ENCODE results near the gene AFMID.
A peak's percentile ranks its signal among the peaks of the same experiment; 100 is the strongest.
"Not testable (repeated sequence)": the region's sequence is repeated elsewhere in the genome, so short reads cannot be mapped to it uniquely, and the experiment has no call there.

Gene AFMID

DNA sequence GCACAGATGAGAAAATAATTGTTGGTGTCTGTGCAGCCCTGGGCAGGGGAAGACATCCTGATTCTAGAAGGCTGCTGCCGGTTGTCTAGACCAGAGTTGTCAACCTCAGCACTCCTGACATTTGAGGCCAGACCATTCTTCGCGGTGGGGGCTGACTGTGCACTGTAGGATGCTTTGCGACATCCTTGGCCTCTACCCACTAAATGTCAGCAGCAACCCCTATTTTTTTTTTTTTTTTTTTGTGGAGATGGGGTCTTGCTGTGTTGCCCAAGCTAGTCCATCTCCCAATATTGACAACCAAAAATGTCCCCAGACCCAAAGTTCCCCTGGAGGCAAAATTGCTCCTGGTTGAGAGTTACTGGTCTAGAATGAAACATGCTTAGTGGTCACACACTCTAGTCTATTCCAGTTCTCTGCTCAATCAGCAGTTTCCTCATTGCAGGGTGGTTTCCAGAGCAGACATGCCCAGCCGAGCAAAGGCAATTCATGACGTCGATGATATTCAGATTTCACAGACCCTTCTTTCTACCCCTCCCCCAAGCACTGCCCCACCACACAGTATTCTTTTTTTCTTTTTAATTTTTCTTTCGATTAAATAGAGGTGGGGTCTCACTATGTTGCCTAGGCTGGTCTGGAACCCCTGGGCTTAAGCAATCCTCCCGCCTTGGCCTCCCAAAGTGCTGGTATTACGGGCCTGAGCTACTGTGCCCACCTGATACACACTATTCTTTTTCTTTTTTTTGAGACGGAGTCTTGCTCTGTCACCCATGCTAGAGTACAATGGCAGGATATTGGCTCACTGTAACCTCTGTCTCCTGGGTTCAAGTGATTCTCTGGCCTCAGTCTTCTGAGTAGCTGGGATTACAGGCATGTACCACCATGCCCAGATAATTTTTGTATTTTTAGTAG lies 32.0 kb upstream of the AFMID start:
- DNase-seq = no peak

GRCh38 chr17:78159575-78160158 lies 27.5 kb upstream of the AFMID start:
- no peak for DNase-seq

DNA sequence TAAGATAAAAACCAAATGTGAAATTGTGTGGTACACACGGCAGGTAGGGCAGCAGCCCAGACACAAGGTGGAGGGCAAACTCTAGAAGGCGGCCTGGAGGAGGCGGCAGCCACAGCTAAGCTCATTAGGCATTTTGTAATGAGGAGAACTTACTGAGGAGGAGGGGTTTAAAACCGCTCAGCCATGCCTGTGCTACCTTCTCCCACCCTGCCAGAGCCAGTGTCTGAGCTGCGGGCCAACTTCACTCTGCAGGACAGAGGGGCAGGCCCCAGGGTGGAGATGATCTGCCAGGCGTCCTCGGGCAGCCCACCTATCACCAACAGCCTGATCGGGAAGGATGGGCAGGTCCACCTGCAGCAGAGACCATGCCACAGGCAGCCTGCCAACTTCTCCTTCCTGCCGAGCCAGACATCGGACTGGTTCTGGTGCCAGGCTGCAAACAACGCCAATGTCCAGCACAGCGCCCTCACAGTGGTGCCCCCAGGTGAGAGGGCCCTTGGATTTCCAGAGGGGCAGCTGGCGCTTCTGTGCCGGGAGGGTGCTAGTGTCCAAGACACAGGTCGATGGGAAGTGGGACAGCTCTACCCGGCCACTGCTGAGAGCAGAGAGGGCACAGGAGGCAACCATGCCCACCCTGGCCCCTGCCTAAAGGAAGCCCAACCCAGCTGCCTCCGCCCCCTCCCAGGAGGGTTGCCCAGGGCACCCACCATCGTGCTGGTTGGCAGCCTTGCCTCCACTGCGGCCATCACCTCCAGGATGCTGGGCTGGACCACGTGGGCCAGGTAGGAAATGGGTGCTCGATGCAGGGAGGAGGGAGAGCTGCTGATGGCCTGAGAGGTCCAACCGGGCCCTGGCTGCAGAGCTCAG lies 23.0 kb upstream of the AFMID start:
- no peak for DNase-seq

DNA sequence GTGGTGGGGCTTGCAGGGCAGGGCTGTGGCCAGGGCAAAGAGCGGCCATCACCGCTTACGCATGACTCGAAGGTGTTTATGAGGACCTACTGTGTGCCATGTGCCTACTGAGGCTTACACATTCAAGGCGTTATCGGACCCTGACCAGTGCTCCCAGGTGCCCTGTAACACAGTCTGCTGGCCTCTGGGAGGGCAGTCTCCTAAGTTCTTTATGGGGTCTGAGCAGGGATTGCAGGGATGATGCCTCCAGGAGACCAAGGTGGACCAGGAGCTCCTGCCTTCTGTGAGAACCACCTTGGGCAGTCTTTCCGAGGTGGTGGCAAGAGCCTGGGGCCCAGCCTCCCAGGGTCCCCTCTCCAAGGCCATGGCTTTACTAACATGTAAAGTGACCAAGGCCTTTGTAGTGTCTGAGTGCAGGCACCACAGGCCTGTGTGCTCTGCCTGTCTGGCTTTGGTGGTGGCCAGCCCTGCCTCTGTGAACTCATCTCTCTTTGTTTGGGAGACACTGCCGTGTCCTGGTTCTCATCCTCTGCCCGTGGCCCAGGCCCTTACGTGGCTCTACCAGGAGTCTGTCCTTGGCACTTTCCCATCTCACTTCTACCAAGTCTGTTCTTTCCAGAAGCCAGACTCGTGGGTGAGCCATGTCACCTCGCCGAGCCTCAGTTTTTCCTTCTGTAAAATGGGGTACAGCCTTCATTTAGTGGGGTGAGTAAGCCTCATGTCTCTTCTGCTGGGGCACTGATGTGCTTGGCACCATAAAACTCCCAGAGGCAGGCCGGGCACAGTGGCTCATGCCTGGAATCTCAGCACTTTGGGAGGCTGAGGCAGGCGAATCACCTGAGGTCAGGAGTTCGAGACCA lies 22.2 kb upstream of the AFMID start:
- DNase-seq = no peak

- no peak for DNase-seq
Measured at GRCh38 chr17:78166416-78166815, 20.7 kb upstream of the AFMID start.

- DNase-seq = peak; percentile 58
Measured at GRCh38 chr17:78168242-78168902, 18.8 kb upstream of the AFMID start, which contains the start of gene SYNGR2. Gene SYNGR2, plus strand, starts transcription at chr17:78168581. Its CDS starts 36 bp downstream, at chr17:78168617.

GRCh38 chr17:78168903-78169793 lies 18.0 kb upstream of the AFMID start:
- DNase-seq = peak; percentile 22

- no peak for DNase-seq
Measured at GRCh38 chr17:78170692-78171590, 16.2 kb upstream of the AFMID start.

- not testable (repeated sequence) for DNase-seq
Measured at GRCh38 chr17:78171591-78172248, 15.4 kb upstream of the AFMID start.

GRCh38 chr17:78172249-78173051 lies 14.7 kb upstream of the AFMID start:
- DNase-seq = peak; percentile 64

GRCh38 chr17:78173097-78173715 lies 14.0 kb upstream of the AFMID start:
- DNase-seq = no peak

DNA sequence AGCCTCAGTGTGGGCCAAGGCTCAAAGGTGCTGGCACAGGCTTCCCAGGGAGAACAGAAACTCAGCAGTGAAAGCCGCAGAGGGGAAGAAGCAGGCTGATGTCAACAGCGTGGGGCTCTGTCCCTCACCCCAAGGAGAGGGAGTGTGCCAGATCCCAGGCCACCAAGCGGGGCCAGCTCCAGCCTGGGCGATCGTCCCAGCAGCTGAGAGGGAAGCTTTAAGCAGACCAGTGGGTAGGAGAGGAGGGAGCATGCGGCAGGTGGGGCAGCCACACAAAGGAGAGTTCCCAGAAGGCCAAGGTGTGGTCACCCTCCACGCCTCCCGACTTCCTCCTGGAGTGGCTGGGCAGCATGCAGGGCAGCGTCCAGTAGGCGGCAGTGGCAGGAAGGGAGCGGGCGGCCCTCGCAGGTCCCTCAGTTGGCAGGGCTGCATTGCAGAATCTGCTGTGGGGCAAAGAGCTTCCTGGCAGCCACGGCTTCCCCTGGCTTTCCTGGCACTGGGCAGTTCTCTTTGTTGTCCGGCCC lies 12.8 kb upstream of the AFMID start:
- peak; percentile 58 for DNase-seq

- DNase-seq = peak; percentile 51
Measured at GRCh38 chr17:78174870-78175642, 12.1 kb upstream of the AFMID start.

DNA sequence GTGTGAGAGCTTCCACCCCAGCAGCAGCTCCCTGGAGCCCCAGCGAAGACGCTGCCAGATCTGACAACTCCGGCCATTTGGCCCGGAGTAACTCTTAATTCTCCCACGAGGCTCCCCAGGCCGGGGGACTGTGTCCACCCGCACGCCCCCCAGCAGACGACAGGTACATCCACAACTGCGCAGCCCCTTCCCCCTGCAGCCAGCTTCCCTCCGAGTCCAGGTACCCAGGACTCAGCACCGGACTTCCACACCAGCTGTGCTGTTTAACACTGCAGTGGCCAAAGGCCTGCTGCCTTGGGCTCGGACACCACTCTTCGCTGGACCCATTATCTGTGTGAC lies 11.6 kb upstream of the AFMID start:
- no peak for DNase-seq

GRCh38 chr17:78176548-78177025 lies 10.6 kb upstream of the AFMID start:
- peak; percentile 12 for DNase-seq

GRCh38 chr17:78179372-78179771 lies 7.8 kb upstream of the AFMID start:
- no peak for DNase-seq

GRCh38 chr17:78180083-78180482 lies 7.1 kb upstream of the AFMID start:
- DNase-seq = no peak
